Hematopoietic multipotent progenitor cell treated with erythropoietin and hydrocortisone succinate and interleukin-3 and kit ligand, for 17 days (in vitro differentiated cells): Measurements from ENCODE around the gene PSMC3.

ENCODE experiments used
- DNase-seq: peaks from one replicate; pipeline ENCODE4 v3.0.0-alpha.2; 2015; ENCODE audit warnings: low spot score

PSMC3 gene

GRCh38 chr11:47376107-47376524 lies 50.1 kb downstream of the PSMC3 start:
- DNase-seq, result no peak

- DNase-seq, result no peak
Measured at GRCh38 chr11:47375546-47376085, 50.6 kb downstream of the PSMC3 start.

GRCh38 chr11:47375020-47375419 lies 51.2 kb downstream of the PSMC3 start:
- no peak for DNase-seq

- DNase-seq, result no peak
Measured at GRCh38 chr11:47374720-47375019, 51.6 kb downstream of the PSMC3 start.

- peak; percentile 81 for DNase-seq
Measured at GRCh38 chr11:47373876-47374719, 52.1 kb downstream of the PSMC3 start.

- no peak for DNase-seq
Measured at GRCh38 chr11:47372422-47372821, 53.8 kb downstream of the PSMC3 start.

- no peak for DNase-seq
Measured at GRCh38 chr11:47369676-47370075, 56.6 kb downstream of the PSMC3 start.
